ENCODE data around the gene ABCB11. TPM values are rescaled to one million over a fixed set of nuclear protein-coding genes. Genes with fewer than 3 reads are reported as not detected.
"Not testable (repeated sequence)": the region's sequence is repeated elsewhere in the genome, so short reads cannot be mapped to it uniquely, and the experiment has no call there.

ABCB11 gene
- total and polyA plus RNA-seq, 3 experiments from 2014 or later = not detected

DNA sequence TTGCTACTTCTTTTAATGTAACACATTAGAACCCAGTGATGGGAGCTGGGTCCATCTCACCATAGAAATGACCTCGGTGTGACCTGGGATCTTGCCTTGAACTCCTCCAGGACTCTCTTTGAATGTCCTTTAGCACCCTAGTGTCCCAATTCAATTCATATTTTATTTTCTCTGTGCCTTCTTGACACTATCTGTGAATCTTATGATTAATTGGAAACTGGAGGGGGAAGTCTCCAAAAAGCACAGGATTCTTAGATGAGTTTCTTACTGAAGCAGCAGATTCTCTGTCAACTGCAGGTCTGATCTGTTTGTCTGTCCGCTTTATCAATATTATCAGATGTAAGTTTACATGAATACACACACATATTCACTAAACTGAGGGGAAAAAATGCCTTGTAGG, 38.7 kb upstream of the ABCB11 start:
- no peaks in the 10 kb centered on the region for H3K4me1 ChIP-seq (ENCODE audit: insufficient read depth, low read length)

DNA sequence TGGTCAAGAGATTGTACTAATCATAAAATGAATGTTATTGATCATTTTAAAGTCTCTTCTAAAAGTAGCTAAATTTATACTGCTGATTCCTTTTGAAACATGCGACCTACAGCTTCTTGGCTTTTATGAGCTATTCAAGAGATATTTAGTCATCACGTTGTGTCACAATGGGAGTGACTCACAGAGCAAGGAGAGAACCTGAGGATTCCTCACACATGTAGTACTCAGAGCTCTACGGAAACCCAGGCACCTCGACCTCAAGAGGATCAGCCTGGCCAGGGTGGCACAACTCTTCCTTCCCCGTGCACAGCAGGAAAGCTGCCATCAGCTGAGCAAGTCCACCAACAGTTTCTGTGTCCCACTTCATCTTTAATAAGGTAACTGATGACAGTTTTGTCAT, 38.2 kb upstream of the ABCB11 start, which contains the start of gene DHRS9:
TSS of gene DHRS9 (plus strand) at position 223 of the 400 bp plus-strand sequence. CDS start 12,019 bp downstream, outside the sequence.
- no peaks in the 10 kb centered on the region for H3K36me3 ChIP-seq (ENCODE audit: insufficient read depth, low read length)
- no peaks in the 10 kb centered on the region for H3K4me1 ChIP-seq (ENCODE audit: insufficient read depth, low read length)
- no peaks in the 10 kb centered on the region for H3K27me3 ChIP-seq (ENCODE audit: insufficient read depth, low read length, poor library complexity, severe bottlenecking)
- CTCF ChIA-PET = no interaction called here
- no peak within 1 kb of the TSS for H3K4me3 Mint-ChIP-seq
- peaks cover 0 to 7% (median 5%) of the 10 kb centered on the region in 3 donors for H3K4me1 Mint-ChIP-seq
- no peak for DNase-seq
- H3K9me3 ChIP-seq (ENCODE audit: low read length) = no peaks in the 10 kb centered on the region
- no peaks in the 10 kb centered on the region for H3K9me3 Mint-ChIP-seq
- no peak within 1 kb of the TSS for H3K27ac ChIP-seq (ENCODE audit: low read depth, low read length)
- no peak within 1 kb of the TSS for H3K4me3 ChIP-seq (ENCODE audit: low read length)
- POLR2A ChIA-PET = no interaction called here
- peaks cover 0 to 3% of the 10 kb centered on the region in 2 donors for H3K27me3 Mint-ChIP-seq
- H3K27ac Mint-ChIP-seq = no peak within 1 kb of the TSS
- no peaks in the 10 kb centered on the region for H3K36me3 Mint-ChIP-seq

More for the DNA sequence above, 38.7 kb upstream of the ABCB11 start:
- CTCF ChIA-PET = no interaction called here
- H3K9me3 Mint-ChIP-seq = no peaks in the 10 kb centered on the region
- no peaks in the 10 kb centered on the region for H3K36me3 ChIP-seq (ENCODE audit: insufficient read depth, low read length)
- H3K4me3 Mint-ChIP-seq = no peak overlapping the region
- POLR2A ChIA-PET = no interaction called here
- H3K4me1 Mint-ChIP-seq = peaks cover 0 to 10% (median 5%) of the 10 kb centered on the region in 3 donors
- no peak overlapping the region for H3K27ac ChIP-seq (ENCODE audit: low read depth, low read length)
- H3K4me3 ChIP-seq (ENCODE audit: low read length) = no peak overlapping the region
- H3K27me3 ChIP-seq (ENCODE audit: insufficient read depth, low read length, poor library complexity, severe bottlenecking) = no peaks in the 10 kb centered on the region
- no peaks in the 10 kb centered on the region for H3K9me3 ChIP-seq (ENCODE audit: low read length)
- no peak for DNase-seq
- H3K27me3 Mint-ChIP-seq = peaks cover 0 to 3% of the 10 kb centered on the region in 2 donors
- no peaks in the 10 kb centered on the region for H3K36me3 Mint-ChIP-seq
- H3K27ac Mint-ChIP-seq = no peak overlapping the region

DNA sequence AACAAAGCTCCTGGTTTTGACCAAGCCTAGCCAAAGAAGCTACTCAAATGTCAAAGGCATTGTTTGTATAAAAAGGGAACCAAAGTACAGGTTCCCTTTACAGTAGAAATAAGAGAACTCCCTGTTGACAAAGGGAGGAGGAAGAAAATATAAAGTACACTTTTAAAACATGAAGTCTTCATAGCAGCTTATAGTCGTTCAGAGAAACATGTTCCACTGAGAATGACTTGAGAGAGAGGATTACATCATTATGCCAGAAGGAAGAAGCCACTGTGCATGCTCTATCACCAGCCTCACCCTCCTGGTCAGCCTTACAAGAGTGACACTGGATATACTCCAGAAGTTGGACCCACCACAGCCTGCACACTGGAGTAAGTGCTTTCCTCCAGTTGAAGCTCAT, 35.8 kb upstream of the ABCB11 start:
- Histone ChIP-seq H3K36me3 (ENCODE audit: insufficient read depth, low read length) (no peaks in the 10 kb centered on the region), H3K27me3 (ENCODE audit: insufficient read depth, low read length, poor library complexity, severe bottlenecking) (no peaks in the 10 kb centered on the region), H3K4me1 (ENCODE audit: insufficient read depth, low read length) (no peaks in the 10 kb centered on the region), H3K4me3 (ENCODE audit: low read length) (no peak overlapping the region), H3K27ac (ENCODE audit: low read depth, low read length) (no peak overlapping the region), H3K9me3 (ENCODE audit: low read length) (no peaks in the 10 kb centered on the region)
- H3K36me3 Mint-ChIP-seq = no peaks in the 10 kb centered on the region
- peaks cover 0 to 3% of the 10 kb centered on the region in 2 donors for H3K27me3 Mint-ChIP-seq
- H3K27ac Mint-ChIP-seq = no peak overlapping the region
- H3K9me3 Mint-ChIP-seq = no peaks in the 10 kb centered on the region
- H3K4me3 Mint-ChIP-seq = no peak overlapping the region
- H3K4me1 Mint-ChIP-seq = no peaks in the 10 kb centered on the region
- ChIA-PET CTCF (no interaction called here), POLR2A (no interaction called here)
- no peak for DNase-seq

DNA sequence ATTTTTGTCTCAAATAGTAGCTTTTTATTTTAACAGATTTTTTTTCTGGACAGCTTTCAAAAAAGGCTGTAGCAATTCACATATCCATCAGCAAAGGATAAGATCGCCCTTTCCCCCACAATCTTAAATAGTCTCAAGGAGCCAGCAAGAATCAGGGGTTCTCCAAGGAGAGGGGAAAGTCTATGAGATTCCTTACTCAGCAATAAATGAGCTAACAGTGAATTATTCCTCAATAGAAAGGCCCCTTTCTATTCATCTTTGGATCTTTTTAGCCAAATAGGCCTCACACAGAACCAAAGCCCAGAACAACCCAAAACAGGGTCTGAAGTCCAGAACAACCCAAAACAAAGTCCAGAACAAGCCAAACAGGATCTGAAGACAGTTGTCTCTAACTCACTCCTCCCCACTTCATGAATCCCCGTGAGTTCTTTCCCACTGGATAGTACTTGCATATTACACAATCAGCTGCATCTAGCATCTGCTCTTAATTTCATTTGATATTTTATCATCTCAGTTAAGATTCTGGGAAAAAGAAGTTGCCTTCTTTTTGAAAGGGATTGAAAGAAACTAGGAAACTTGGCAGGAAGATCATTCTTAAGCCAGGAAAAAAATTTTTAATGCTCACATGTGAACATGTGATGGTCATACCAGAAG, 34.9 kb upstream of the ABCB11 start:
- no peak overlapping the region for H3K27ac Mint-ChIP-seq
- H3K9me3 Mint-ChIP-seq = no peaks in the 10 kb centered on the region
- peaks cover 0 to 3% of the 10 kb centered on the region in 2 donors for H3K27me3 Mint-ChIP-seq
- Histone ChIP-seq H3K36me3 (ENCODE audit: insufficient read depth, low read length) (no peaks in the 10 kb centered on the region), H3K27me3 (ENCODE audit: insufficient read depth, low read length, poor library complexity, severe bottlenecking) (no peaks in the 10 kb centered on the region), H3K4me3 (ENCODE audit: low read length) (no peak overlapping the region), H3K27ac (ENCODE audit: low read depth, low read length) (no peak overlapping the region), H3K9me3 (ENCODE audit: low read length) (no peaks in the 10 kb centered on the region), H3K4me1 (ENCODE audit: insufficient read depth, low read length) (no peaks in the 10 kb centered on the region)
- DNase-seq = no peak
- POLR2A ChIA-PET = no interaction called here
- H3K4me3 Mint-ChIP-seq = no peak overlapping the region
- H3K36me3 Mint-ChIP-seq = no peaks in the 10 kb centered on the region
- CTCF ChIA-PET = interaction anchor here (0.6 kb wide), 1 partner anchor 44 kb away, joined by 3 read pairs; no protein-coding TSS in a partner anchor
- H3K4me1 Mint-ChIP-seq = no peaks in the 10 kb centered on the region

DNA sequence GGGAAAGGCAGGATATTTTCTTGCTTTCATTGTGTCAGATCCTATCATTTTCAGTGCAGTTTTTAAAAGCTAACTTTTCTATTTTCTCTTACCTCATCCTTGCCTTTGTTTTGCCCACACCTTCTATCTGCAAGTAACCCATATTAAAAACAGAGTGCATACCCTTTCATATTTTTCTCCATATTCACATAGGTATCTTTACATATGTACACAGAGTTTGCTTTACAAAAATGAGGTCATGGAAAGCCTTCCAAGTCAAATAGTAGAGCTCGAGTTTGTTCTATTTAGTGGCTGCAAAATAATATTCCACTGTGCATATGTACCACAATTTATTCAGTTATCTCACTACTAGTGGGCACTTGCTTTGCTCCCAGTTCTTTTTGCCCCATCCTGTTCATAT, 34.3 kb upstream of the ABCB11 start:
- H3K27ac Mint-ChIP-seq = no peak overlapping the region
- POLR2A ChIA-PET = no interaction called here
- H3K27me3 Mint-ChIP-seq = peaks cover 0 to 3% of the 10 kb centered on the region in 2 donors
- CTCF ChIA-PET = interaction anchor here (0.6 kb wide), 1 partner anchor 44 kb away, joined by 3 read pairs; no protein-coding TSS in a partner anchor
- Histone ChIP-seq H3K27ac (ENCODE audit: low read depth, low read length) (no peak overlapping the region), H3K9me3 (ENCODE audit: low read length) (no peaks in the 10 kb centered on the region), H3K36me3 (ENCODE audit: insufficient read depth, low read length) (no peaks in the 10 kb centered on the region), H3K4me1 (ENCODE audit: insufficient read depth, low read length) (no peaks in the 10 kb centered on the region), H3K27me3 (ENCODE audit: insufficient read depth, low read length, poor library complexity, severe bottlenecking) (no peaks in the 10 kb centered on the region), H3K4me3 (ENCODE audit: low read length) (no peak overlapping the region)
- H3K36me3 Mint-ChIP-seq = no peaks in the 10 kb centered on the region
- no peak overlapping the region for H3K4me3 Mint-ChIP-seq
- no peaks in the 10 kb centered on the region for H3K4me1 Mint-ChIP-seq
- no peak for DNase-seq
- no peaks in the 10 kb centered on the region for H3K9me3 Mint-ChIP-seq

DNA sequence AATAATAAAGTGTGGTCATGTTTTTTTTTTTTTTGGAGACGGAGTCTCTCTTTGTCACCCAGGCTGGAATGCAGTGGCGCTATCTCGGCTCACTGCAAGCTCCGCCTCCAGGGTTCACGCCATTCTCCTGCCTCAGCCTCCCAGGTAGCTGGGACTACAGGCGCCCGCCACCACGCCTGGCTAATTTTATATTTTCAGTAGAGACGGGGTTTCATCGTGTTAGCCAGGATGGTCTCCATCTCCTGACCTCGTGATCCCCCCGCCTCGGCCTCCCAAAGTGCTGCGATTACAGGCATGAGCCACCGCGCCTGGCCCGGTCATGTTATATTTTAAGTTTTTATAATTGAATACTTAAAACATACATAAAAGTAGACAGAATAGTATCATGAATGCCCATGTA, 33.1 kb upstream of the ABCB11 start:
- H3K4me3 ChIP-seq (ENCODE audit: low read length); H3K4me3 Mint-ChIP-seq; H3K4me1 ChIP-seq (ENCODE audit: insufficient read depth, low read length); H3K4me1 Mint-ChIP-seq; H3K36me3 Mint-ChIP-seq; H3K27ac Mint-ChIP-seq; H3K9me3 ChIP-seq (ENCODE audit: low read length); DNase-seq; POLR2A ChIA-PET; H3K27ac ChIP-seq (ENCODE audit: low read depth, low read length); H3K36me3 ChIP-seq (ENCODE audit: insufficient read depth, low read length); H3K27me3 Mint-ChIP-seq; H3K9me3 Mint-ChIP-seq; H3K27me3 ChIP-seq (ENCODE audit: insufficient read depth, low read length, poor library complexity, severe bottlenecking): not testable (repeated sequence)
- CTCF ChIA-PET = interaction anchor here (0.5 kb wide), 1 partner anchor 890 kb away, joined by 3 read pairs; no protein-coding TSS in a partner anchor

DNA sequence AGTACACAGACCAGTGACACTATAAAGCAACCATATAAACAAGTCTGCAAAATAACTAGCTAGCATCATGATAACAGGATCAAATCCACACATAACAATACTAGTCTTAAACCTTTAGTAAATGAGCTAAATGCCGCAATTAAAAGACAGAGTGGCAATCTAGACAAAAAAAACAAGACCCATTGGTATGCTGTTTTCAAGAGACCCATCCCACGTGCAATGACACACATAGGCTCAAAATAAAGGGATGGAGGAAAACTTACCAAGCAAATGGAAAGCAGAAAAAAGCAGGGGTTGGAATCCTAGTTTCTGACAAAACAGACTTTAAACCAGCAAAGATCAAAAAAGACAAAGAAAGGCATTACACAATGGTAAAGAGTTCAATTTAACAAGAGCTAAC, 23.5 kb upstream of the ABCB11 start:
- H3K9me3 ChIP-seq (ENCODE audit: low read length); DNase-seq; H3K27me3 ChIP-seq (ENCODE audit: insufficient read depth, low read length, poor library complexity, severe bottlenecking); H3K4me3 Mint-ChIP-seq; POLR2A ChIA-PET; H3K4me1 ChIP-seq (ENCODE audit: insufficient read depth, low read length); H3K4me3 ChIP-seq (ENCODE audit: low read length); H3K36me3 ChIP-seq (ENCODE audit: insufficient read depth, low read length); H3K4me1 Mint-ChIP-seq; H3K27ac Mint-ChIP-seq; CTCF ChIA-PET; H3K27ac ChIP-seq (ENCODE audit: low read depth, low read length): not testable (repeated sequence)
- peaks cover 10 to 26% of the 10 kb centered on the region in 2 donors for H3K27me3 Mint-ChIP-seq
- H3K36me3 Mint-ChIP-seq = peaks cover 0 to 37% (median 4%) of the 10 kb centered on the region in 3 donors
- peaks cover 13 to 30% (median 29%) of the 10 kb centered on the region in 5 donors for H3K9me3 Mint-ChIP-seq

DNA sequence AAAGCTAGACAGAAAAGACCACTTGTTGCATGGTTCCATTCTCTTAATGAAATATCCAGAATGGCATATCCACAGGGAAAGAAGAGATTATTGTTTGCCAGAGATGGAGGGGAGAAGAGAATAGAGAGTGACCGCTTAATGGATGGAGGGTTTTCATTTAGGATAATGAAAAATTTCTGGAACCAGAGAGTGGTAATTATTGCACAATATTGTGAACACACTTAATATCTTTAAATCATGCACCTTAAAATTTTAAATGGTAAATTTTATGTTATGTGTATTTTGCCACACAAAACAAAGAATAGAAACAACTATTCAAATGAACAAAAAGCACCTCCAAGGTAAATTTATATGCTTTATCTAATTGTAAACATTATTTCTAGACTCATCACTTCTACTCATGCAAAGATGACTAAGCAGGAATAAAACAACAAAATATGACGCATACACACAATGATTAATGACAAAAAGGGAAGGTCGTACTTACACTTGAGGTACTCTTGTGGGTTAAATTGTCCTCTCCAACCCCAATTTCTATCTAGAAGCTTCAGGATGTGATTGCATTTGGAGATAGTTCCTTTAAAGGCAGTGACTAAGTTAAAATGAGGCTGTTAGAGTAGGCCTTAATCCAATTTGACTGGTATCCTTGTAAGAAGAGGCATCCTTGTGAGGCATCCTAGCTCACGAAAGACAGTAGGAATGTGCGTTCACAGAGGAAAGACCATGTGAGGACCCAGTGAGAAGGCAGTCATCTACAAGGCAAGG, 19.5 kb upstream of the ABCB11 start:
- H3K4me3 ChIP-seq (ENCODE audit: low read length) = no peak overlapping the region
- DNase-seq = no peak
- no peaks in the 10 kb centered on the region for H3K27me3 ChIP-seq (ENCODE audit: insufficient read depth, low read length, poor library complexity, severe bottlenecking)
- H3K4me1 Mint-ChIP-seq = no peaks in the 10 kb centered on the region
- H3K4me3 Mint-ChIP-seq = no peak overlapping the region
- no peaks in the 10 kb centered on the region for H3K36me3 ChIP-seq (ENCODE audit: insufficient read depth, low read length)
- peaks cover 13 to 19% (median 16%) of the 10 kb centered on the region in 5 donors for H3K9me3 Mint-ChIP-seq
- H3K9me3 ChIP-seq (ENCODE audit: low read length) = peaks cover 5% of the 10 kb centered on the region
- H3K27ac ChIP-seq (ENCODE audit: low read depth, low read length) = no peak overlapping the region
- POLR2A ChIA-PET = no interaction called here
- peaks cover 10 to 17% of the 10 kb centered on the region in 2 donors for H3K27me3 Mint-ChIP-seq
- CTCF ChIA-PET = no interaction called here
- H3K27ac Mint-ChIP-seq = no peak overlapping the region
- H3K4me1 ChIP-seq (ENCODE audit: insufficient read depth, low read length) = no peaks in the 10 kb centered on the region
- H3K36me3 Mint-ChIP-seq = peaks cover 0 to 20% (median 4%) of the 10 kb centered on the region in 3 donors

Measured in CD8-positive, alpha-beta memory T cell (primary cell).